Memory B cell (primary cell): ENCODE results near the gene PRKCI.
A peak's percentile ranks its signal among the peaks of the same experiment; 100 is the strongest.
"Not testable (repeated sequence)": the region's sequence is repeated elsewhere in the genome, so short reads cannot be mapped to it uniquely, and the experiment has no call there.

Source experiments
- ATAC-seq: fragments of 150-1000 bp; cut with Tn5 transposase; 2 replicates; pipeline ENCODE4 v1.10.0; 2021; ENCODE audit warnings: low read depth, mild to moderate bottlenecking, moderate library complexity
- DNase-seq, 2 donors: peaks; one replicate each; pipeline ENCODE4 v3.0.0; 2022; ENCODE audit warnings: low spot score in 2 of 2
- H3K27ac Mint-ChIP-seq: one replicate; pipeline ENCODE4 v1.8.0; 2022; ENCODE audit warnings: mild to moderate bottlenecking, moderate library complexity, mixed read lengths
- H3K27me3 Mint-ChIP-seq: one replicate; pipeline ENCODE4 v1.8.0; 2022; ENCODE audit warnings: mixed read lengths
- H3K36me3 Mint-ChIP-seq: one replicate; pipeline ENCODE4 v1.8.0; 2022; ENCODE audit warnings: mild to moderate bottlenecking, mixed read lengths
- H3K4me1 Mint-ChIP-seq: one replicate; pipeline ENCODE4 v1.8.0; 2022; ENCODE audit warnings: mixed read lengths
- H3K4me3 Mint-ChIP-seq: one replicate; pipeline ENCODE4 v1.8.0; 2022; ENCODE audit warnings: mild to moderate bottlenecking, moderate library complexity, mixed read lengths
- H3K9me3 Mint-ChIP-seq: one replicate; pipeline ENCODE4 v1.8.0; 2022; ENCODE audit warnings: mixed read lengths

PRKCI gene

DNA sequence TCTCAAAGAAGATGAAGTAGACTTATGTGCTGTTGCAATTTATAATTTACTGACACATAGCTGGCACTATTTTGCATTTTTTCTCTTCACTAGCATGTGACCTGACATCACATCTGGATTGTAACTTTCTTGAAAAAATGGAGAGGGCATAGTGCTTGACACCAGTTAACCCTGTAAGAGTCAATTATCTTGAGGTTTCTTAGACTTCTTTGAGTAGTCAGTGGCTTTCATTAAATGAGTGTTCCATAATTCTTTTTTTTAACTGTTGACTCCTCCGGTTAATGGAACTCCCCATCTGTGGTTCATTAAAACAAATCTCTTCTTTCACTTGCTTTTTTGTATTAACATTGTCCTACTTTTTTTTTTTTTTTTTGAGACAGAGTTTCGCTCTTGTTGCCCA, 16.9 kb upstream of the PRKCI start:
- Mint-ChIP-seq H3K27ac (no peak overlapping the region), H3K4me3 (no peak overlapping the region), H3K4me1 (no peaks in the 10 kb centered on the region), H3K27me3 (peaks cover 14% of the 10 kb centered on the region), H3K36me3 (no peaks in the 10 kb centered on the region), H3K9me3 (no peaks in the 10 kb centered on the region)
- DNase-seq (no peak), ATAC-seq (no peak)

DNA sequence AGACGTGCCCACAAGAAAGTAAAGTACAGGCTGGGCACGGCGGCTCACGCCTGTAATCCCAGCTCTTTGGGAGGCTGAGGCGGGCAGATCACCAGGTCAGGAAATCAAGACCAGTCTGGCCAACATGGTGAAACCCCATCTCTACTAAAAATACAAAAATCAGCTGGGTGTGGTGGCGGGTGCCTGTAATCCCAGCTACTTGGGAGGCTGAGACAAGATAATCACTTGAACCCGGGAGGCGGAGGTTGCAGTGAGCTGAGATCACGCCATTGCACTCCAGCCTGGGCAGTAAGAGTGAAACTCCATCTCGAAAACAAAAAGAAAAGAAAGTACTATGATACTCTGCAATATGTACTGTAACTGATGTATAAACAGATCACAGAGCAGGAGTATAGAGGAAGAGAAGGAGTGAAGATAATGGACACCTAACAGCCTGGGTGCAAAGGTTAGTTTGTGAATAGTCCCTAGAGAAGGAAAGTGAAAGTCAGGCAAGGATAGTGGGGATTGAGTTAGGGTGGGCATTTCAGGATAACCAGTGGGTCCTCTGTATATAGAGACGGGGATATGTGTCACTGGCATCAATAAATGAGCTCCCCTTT, 16.0 kb upstream of the PRKCI start:
- not testable (repeated sequence) for H3K36me3 Mint-ChIP-seq, H3K27ac Mint-ChIP-seq, ATAC-seq, DNase-seq, H3K9me3 Mint-ChIP-seq, H3K4me3 Mint-ChIP-seq, H3K4me1 Mint-ChIP-seq
- peaks cover 14% of the 10 kb centered on the region for H3K27me3 Mint-ChIP-seq

DNA sequence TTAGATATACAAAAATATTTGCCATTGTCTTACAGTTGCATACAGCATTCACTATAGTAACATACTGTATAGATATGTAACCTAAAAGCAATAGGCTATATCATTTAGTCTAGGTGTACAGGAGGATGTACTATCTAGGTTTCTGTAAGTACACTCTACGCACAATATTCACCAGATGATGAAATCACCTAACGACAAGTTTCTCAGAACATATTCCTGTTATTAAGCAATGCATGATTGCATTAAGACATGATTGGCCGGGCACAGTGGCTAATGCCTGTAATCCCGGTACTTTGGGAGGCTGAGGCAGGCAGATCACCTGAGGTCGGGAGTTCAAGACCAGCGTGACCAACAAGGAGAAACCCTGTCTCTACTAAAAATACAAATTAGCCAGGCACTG, 14.5 kb upstream of the PRKCI start:
- no peak overlapping the region for H3K4me3 Mint-ChIP-seq
- no peak for ATAC-seq
- H3K27ac Mint-ChIP-seq: no peak overlapping the region
- H3K9me3 Mint-ChIP-seq: peaks cover 5% of the 10 kb centered on the region
- H3K36me3 Mint-ChIP-seq: peaks cover 3% of the 10 kb centered on the region
- no peaks in the 10 kb centered on the region for H3K4me1 Mint-ChIP-seq
- peaks cover 15% of the 10 kb centered on the region for H3K27me3 Mint-ChIP-seq
- no peak for DNase-seq

DNA sequence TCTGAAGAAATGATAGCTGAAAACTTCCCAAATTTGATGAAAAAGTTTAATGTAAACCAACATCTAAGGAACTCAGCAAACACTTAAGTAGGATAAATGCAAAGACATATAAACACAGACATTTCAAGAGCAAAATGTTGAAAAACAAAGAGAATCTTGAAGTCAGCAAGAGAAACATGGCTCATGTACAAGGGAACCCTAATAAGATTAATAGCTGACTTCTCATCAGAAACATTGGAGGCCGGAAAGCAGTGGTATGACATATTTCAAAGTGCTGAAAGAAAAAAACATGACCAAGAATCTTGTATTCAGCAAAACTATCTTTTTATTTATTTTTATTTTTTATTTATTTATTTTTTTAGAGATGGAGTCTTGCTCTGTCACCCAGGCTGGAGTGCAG, 10.6 kb upstream of the PRKCI start:
- H3K36me3 Mint-ChIP-seq: peaks cover 3% of the 10 kb centered on the region
- H3K27me3 Mint-ChIP-seq: peaks cover 10% of the 10 kb centered on the region
- ATAC-seq (no peak), DNase-seq (no peak)
- H3K27ac Mint-ChIP-seq: no peak overlapping the region
- H3K4me3 Mint-ChIP-seq: no peak overlapping the region
- no peaks in the 10 kb centered on the region for H3K4me1 Mint-ChIP-seq
- H3K9me3 Mint-ChIP-seq: peaks cover 6% of the 10 kb centered on the region

DNA sequence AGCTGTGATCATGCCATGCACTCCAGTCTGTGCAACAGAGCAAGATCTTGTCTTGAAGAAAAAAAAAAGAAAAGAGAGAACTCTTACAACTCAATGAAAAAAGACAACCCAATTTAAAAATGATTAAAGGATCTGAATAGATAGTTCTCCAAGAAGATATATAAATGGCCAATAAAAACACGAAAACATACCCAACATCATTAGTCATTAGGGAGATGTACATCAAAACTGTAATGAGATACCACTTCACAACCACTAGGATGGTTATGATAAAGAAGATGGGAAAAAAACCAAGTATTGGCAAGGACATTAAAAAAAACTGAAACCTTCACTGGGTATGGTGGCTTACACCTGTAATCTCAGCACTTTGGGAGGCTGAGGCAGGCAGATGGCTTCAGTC, 2.4 kb upstream of the PRKCI start:
- Mint-ChIP-seq H3K4me1 (peaks cover 9% of the 10 kb centered on the region), H3K27me3 (no peaks in the 10 kb centered on the region), H3K36me3 (no peaks in the 10 kb centered on the region), H3K4me3 (no peak overlapping the region), H3K27ac (no peak overlapping the region), H3K9me3 (peaks cover 3% of the 10 kb centered on the region)
- DNase-seq (no peak), ATAC-seq (no peak)

DNA sequence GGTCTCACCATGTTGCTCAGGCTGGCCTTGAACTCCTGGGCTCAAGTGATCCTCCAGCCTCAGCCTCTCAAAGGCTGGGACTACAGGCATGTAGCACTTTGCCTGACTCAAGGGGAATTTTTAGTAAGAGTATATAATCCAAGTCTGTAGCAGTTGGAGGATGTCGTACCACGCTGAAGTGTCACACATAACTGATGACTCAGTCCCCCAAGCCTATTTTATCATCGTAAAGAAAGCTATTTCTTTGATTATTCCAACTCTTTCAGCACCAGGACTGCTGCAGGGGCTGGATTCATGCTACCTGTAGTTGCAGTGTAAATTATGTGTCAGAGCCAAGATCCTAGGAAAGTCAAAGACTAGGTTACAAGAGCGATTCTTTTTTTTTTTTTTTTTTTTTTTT, 1.4 kb upstream of the PRKCI start:
- no peaks in the 10 kb centered on the region for H3K36me3 Mint-ChIP-seq
- peaks cover 3% of the 10 kb centered on the region for H3K9me3 Mint-ChIP-seq
- peaks cover 10% of the 10 kb centered on the region for H3K4me1 Mint-ChIP-seq
- peak overlapping the region; percentile 54 for H3K4me3 Mint-ChIP-seq
- H3K27me3 Mint-ChIP-seq: no peaks in the 10 kb centered on the region
- H3K27ac Mint-ChIP-seq: no peak overlapping the region
- DNase-seq (no peak), ATAC-seq (no peak)

DNA sequence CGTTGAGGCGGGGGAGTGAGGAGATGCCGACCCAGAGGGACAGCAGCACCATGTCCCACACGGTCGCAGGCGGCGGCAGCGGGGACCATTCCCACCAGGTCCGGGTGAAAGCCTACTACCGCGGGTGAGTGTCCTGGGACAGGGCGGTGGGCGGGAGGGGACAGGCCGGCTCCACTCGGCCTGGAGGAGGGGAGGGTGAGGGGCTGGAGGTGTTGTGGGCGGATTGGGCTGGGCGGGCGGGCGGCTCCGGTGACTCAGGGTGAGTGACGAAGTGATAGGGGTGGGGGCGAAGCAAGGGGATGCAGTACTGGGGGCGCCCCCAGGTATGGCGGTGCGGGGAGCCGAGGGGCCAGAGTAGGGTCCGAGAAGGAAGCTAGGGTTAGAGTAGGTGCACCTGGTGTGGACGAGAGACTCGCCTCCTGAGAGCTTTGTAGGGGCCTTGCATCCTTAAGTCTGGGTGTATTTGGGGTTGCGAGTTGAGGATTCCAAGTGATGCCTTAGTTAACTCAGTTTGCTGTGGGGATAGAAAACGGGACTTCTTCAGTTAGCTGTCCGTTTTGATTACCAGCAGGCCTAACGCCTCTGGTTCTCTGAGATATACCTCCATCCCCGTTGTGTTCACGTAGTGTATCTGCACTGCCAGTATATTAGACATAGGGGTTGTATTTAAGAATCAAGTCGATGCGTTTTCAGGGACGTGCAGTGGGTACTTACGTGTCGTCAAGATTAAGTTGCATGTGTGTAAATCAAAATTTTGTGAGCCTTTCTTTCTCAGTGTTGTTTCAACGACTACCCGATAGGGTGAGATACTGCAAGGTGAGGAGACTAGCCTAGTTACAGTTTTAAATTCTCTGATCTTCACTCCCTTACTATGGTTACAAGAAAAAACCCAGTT, 670 bp downstream of the PRKCI start:
- Mint-ChIP-seq H3K9me3 (no peaks in the 10 kb centered on the region), H3K27me3 (no peaks in the 10 kb centered on the region), H3K36me3 (no peaks in the 10 kb centered on the region), H3K27ac (peak overlapping the region; percentile 83), H3K4me3 (peak overlapping the region; percentile 92), H3K4me1 (peaks cover 10% of the 10 kb centered on the region)
- ATAC-seq (peak; percentile 41), DNase-seq (peak; percentile 14 to 16)

DNA sequence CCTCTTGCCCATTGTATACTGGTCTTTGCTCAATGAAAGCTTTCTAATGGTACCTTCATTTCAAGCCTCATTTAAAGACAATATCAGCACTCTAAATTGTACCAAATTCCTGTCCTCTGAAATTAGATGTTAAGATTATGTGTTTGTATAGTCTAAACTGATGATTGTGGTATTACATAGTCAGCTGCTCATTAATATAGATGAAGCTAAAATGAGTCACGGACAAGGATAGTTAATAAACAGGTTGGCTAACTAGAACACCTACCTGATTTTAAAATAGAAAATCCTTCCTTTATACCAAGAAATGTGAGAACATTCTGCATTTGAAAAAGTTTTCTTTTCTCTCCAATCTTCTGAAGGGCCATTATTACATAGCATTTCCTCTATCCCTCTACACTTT, 2.9 kb downstream of the PRKCI start:
- Mint-ChIP-seq H3K9me3 (no peaks in the 10 kb centered on the region), H3K27ac (no peak overlapping the region), H3K4me1 (peaks cover 10% of the 10 kb centered on the region), H3K4me3 (no peak overlapping the region), H3K27me3 (no peaks in the 10 kb centered on the region), H3K36me3 (no peaks in the 10 kb centered on the region)
- ATAC-seq (no peak), DNase-seq (no peak)

DNA sequence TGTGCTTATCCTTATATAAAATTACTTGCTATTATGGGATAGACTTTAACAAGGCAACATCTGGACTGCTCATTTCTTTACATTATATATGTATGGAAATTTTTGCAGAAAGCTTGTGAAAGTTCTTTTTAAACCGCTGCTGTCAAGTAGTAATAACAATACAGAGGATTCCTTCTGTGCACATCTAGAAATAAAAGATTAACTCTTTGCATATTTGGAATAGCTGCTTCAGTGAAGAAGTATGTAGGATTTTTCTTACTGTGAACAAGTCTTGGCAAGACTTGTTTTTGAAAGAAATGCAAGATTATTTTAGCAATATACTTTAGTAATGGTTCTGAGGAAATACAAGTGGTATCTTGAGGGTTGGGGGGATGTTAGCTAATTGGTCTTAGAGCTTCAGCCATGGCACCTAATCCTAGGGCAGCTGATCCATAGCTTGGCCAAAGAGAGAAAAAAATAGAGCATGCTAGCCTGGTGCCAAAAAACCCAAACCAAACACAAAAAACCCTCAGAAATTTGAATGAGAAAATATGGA, 4.3 kb downstream of the PRKCI start:
- Mint-ChIP-seq H3K9me3 (no peaks in the 10 kb centered on the region), H3K4me1 (peaks cover 10% of the 10 kb centered on the region), H3K27ac (no peak overlapping the region), H3K36me3 (no peaks in the 10 kb centered on the region), H3K27me3 (no peaks in the 10 kb centered on the region), H3K4me3 (no peak overlapping the region)
- DNase-seq: no peak
- ATAC-seq: no peak

DNA sequence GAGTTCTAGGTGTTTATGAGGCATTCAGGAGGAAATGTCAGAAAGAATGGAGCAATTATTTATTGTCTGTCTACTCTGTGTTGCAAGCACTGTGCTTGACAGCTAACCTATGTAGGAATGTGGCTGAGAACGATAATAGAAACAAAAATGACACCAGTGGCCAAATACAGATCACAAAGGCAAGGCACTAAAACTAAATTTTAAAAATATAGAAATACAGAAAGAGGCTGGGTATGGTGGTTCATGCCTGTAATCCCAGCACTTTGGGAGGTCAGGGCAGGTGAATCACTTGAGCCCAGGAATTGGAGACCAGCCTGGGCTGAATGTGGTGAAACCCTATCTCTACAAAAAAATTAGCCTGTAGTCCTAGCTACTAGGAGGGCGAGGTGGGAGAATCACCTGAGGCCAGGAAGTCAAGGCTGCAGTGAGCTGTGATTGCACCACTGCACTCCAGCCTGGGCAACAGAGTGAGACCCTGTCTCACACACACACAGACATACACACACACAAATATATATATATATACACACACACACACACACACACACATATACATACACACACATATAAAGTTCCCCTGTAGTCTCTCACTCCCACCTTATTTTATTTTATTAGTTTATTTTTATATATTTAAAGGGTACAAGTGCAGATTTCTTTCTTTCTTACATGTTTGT, 6.0 kb downstream of the PRKCI start:
- Mint-ChIP-seq H3K27me3 (no peaks in the 10 kb centered on the region), H3K27ac (no peak overlapping the region), H3K36me3 (no peaks in the 10 kb centered on the region), H3K9me3 (no peaks in the 10 kb centered on the region), H3K4me3 (no peak overlapping the region), H3K4me1 (peaks cover 7% of the 10 kb centered on the region)
- DNase-seq (no peak), ATAC-seq (no peak)

DNA sequence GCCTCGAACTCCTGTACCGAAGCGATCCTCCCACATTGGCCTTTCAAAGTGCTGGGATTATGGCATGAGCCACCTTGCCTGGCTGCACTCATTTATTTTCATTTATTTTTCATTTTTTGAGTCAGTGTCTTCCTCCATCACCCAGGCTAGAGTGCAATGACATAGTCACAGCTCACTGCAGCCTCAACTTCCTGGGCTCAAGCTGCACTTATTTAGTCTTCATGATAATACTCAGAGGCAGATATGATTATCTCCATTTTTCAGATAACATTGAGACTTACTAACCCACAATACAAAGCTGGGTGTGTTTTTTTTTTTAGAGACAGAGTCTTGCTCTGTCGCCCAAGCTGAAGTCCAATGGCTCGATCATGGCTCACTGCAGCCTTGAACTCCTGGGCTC, 10.0 kb downstream of the PRKCI start:
- H3K4me1 Mint-ChIP-seq: no peaks in the 10 kb centered on the region
- ATAC-seq (no peak), DNase-seq (no peak)
- no peak overlapping the region for H3K4me3 Mint-ChIP-seq
- H3K27ac Mint-ChIP-seq: no peak overlapping the region
- no peaks in the 10 kb centered on the region for H3K9me3 Mint-ChIP-seq
- peaks cover 5% of the 10 kb centered on the region for H3K36me3 Mint-ChIP-seq
- H3K27me3 Mint-ChIP-seq: no peaks in the 10 kb centered on the region

DNA sequence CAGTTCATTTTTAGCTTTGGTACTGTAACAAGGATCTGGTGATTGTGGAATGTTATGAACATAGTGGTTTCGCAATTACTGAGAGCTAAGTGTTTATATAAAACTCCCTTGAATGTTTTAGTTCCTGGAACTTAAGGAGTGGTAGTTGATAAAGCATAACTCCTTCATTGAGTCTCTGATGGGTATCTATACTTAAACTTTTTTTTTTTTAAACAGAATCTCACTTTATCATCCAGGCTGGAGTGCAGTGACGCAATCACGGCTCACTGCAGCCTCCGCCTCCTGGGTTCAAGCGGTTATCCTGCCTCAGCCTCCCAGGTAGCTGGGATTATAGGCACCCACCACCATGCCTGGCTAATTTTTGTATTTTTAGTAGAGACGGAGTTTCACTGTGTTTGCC, 11.3 kb downstream of the PRKCI start:
- peaks cover 5% of the 10 kb centered on the region for H3K36me3 Mint-ChIP-seq
- H3K27ac Mint-ChIP-seq: no peak overlapping the region
- no peak for ATAC-seq
- no peak for DNase-seq
- H3K4me1 Mint-ChIP-seq: no peaks in the 10 kb centered on the region
- H3K9me3 Mint-ChIP-seq: no peaks in the 10 kb centered on the region
- no peak overlapping the region for H3K4me3 Mint-ChIP-seq
- H3K27me3 Mint-ChIP-seq: no peaks in the 10 kb centered on the region

DNA sequence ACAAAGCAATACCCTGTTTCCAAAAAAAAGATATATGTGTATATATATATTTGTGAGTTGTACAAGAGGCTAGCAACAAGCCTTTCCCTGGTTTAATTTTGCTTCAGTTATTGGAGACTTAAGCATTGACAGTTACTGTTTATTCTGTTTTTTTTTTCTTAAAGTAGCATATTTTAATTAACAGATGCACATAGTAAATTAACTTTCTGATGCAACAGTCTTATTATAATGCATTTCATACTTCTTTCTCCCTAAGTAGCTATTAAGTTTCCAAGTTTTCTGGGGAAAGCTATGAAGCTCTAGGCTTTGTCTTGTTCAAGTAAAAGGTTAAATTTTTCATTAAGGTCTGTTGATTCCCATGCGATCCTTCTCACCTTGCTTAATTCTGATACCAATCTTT, 17.9 kb downstream of the PRKCI start:
- Mint-ChIP-seq H3K4me3 (no peak overlapping the region), H3K4me1 (no peaks in the 10 kb centered on the region), H3K36me3 (peaks cover 20% of the 10 kb centered on the region)

DNA sequence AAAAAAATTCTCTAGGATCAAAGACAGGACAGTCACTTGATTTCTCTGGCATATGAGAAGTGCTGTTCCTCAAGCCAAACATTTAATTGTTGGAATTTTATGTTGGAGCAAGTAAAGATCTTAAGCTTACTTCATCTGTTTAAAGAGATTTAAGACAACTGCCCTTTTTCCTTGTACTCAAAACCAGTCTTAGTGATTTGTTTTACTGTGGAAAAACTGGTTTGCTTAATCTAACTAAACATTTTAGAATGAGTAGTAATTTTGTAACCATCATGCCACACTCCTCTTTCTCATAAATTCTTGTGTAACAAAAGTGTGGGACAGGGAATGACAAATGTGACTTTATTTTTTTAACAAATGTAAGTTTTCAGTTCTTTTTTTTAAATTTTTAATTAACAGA, 18.4 kb downstream of the PRKCI start:
- DNase-seq: no peak
- no peaks in the 10 kb centered on the region for H3K27me3 Mint-ChIP-seq
- H3K4me3 Mint-ChIP-seq: no peak overlapping the region
- no peaks in the 10 kb centered on the region for H3K9me3 Mint-ChIP-seq
- H3K27ac Mint-ChIP-seq: no peak overlapping the region
- peaks cover 19% of the 10 kb centered on the region for H3K36me3 Mint-ChIP-seq
- no peak for ATAC-seq
- no peaks in the 10 kb centered on the region for H3K4me1 Mint-ChIP-seq

More for the DNA sequence above, 17.9 kb downstream of the PRKCI start:
- H3K27ac Mint-ChIP-seq: no peak overlapping the region
- no peak for DNase-seq
- no peaks in the 10 kb centered on the region for H3K27me3 Mint-ChIP-seq
- no peaks in the 10 kb centered on the region for H3K9me3 Mint-ChIP-seq
- no peak for ATAC-seq
